IPS-20b (cell line): ENCODE results near the gene MNX1.

ENCODE experiments used
- H3K27ac ChIP-seq: one replicate; pipeline ENCODE4 v1.5.1; 2013; ENCODE audit warnings: low read length
- H3K27me3 ChIP-seq: 2 replicates; pipeline ENCODE4 v1.6.1; 2013; ENCODE audit warnings: mild to moderate bottlenecking, low read length, inconsistent platforms; ENCODE audit not compliant: insufficient read depth
- H3K36me3 ChIP-seq: 2 replicates; pipeline ENCODE4 v1.6.1; 2013; ENCODE audit warnings: low read depth, mild to moderate bottlenecking, inconsistent platforms, low read length, moderate library complexity; ENCODE audit not compliant: insufficient read depth
- H3K4me1 ChIP-seq: 2 replicates; pipeline ENCODE4 v1.6.1; 2013; ENCODE audit warnings: mild to moderate bottlenecking, control low read depth, inconsistent platforms, low read length, moderate library complexity; ENCODE audit not compliant: insufficient read depth
- H3K4me3 ChIP-seq: 2 replicates; pipeline ENCODE4 v1.5.1; 2013; ENCODE audit warnings: mild to moderate bottlenecking, low read length, inconsistent platforms
- H3K9ac ChIP-seq: 2 replicates; pipeline ENCODE4 v1.6.1; 2013; ENCODE audit warnings: low read depth, mild to moderate bottlenecking, inconsistent platforms, low read length, moderate library complexity
- H3K9me3 ChIP-seq: 2 replicates; pipeline ENCODE4 v1.6.1; 2013; ENCODE audit warnings: mild to moderate bottlenecking, low read depth, low read length, inconsistent platforms; ENCODE audit not compliant: insufficient read depth

MNX1 gene

DNA sequence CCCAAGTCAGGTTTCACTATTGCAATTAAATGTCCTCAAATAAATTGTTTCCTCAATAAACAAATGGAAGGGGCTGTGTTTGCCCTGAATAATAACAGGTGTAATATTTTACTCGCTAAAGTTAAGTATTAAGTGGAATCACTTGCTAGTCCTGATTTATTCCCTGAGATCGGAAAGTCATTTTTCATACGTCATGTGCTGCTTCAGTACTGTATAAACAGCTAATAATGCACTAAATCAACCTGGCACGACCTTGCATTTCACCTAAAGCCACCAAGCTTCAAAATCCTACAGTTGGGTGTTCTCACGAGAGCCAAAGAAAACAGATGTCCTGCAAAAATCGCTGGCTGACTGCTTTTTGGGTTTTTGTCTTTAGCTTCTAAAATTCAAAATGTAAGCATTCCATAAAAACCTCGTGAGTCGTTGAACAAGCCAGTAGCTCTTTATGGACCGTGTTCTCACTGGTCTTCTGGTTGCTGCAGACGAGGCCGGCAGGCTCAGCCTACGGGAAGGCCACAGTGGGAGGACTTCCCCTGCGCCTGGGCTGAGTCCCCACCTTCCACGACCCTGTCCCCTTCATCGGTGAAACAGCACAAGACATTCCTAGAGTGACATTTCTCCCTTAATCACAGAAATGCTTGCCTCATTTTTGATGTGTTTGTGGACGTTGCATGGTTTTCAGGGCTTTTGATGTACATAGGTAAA lies 17.9 kb upstream of the MNX1 start:
- no peak overlapping the region for H3K4me3 ChIP-seq
- H3K36me3 ChIP-seq = no peaks in the 10 kb centered on the region
- no peak overlapping the region for H3K9ac ChIP-seq
- H3K9me3 ChIP-seq = no peaks in the 10 kb centered on the region
- peaks cover 80% of the 10 kb centered on the region for H3K27me3 ChIP-seq
- no peaks in the 10 kb centered on the region for H3K4me1 ChIP-seq
- H3K27ac ChIP-seq = no peak overlapping the region

DNA sequence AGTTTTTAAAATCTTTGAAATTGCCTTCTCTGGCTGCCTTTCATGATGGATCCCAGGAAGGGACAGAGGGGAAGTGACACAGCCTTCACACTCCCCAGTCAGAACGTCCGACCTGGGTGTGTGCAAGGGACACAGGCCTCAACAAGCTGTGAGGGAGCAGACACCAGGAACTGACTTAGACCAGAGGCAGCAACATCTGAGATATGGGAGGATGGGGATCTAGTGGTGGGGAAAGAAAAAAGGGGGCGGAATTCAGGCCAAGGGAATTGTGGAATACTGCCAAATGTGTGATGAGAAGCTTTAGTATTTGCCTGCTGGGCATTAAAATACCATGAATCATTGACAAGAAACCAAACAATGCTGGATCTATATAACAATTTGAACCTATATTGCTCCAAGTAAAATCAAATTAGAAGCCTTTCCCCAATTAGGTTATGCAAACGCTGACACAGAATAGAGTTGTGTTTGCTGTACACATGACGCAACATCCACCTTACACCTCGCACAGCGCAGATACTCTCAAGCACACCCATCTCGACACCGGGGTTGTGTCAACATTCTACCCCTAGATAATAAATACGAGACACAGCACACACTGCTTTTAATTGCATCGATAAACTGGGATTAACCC lies 17.2 kb upstream of the MNX1 start:
- H3K4me3 ChIP-seq = no peak overlapping the region
- H3K27ac ChIP-seq = no peak overlapping the region
- peaks cover 81% of the 10 kb centered on the region for H3K27me3 ChIP-seq
- H3K4me1 ChIP-seq = no peaks in the 10 kb centered on the region
- no peaks in the 10 kb centered on the region for H3K36me3 ChIP-seq
- no peak overlapping the region for H3K9ac ChIP-seq
- H3K9me3 ChIP-seq = no peaks in the 10 kb centered on the region

DNA sequence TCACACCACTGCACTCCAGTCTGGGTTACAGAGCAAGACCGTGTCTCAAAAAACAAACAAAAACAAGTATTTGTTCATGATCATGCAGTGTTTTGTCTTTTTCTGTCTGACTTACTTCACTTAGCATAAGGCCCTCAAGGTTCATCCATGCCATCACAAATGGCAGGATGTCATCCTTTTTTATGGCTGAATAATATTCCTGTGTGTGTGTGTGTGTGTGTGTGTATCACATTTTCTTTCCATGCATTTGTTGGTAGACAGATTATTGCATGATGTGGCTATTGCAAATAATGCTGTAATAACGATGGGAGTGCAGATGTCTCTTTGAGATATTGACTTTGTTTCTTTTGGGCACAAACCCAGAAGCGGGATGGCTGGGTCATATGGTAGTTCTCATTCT lies 14.3 kb upstream of the MNX1 start:
- H3K27ac ChIP-seq = no peak overlapping the region
- H3K4me1 ChIP-seq = no peaks in the 10 kb centered on the region
- H3K27me3 ChIP-seq = peaks cover 100% of the 10 kb centered on the region
- no peak overlapping the region for H3K9ac ChIP-seq
- H3K9me3 ChIP-seq = peaks cover 3% of the 10 kb centered on the region; the same call in 1 of the 2 replicates
- no peak overlapping the region for H3K4me3 ChIP-seq
- H3K36me3 ChIP-seq = no peaks in the 10 kb centered on the region

DNA sequence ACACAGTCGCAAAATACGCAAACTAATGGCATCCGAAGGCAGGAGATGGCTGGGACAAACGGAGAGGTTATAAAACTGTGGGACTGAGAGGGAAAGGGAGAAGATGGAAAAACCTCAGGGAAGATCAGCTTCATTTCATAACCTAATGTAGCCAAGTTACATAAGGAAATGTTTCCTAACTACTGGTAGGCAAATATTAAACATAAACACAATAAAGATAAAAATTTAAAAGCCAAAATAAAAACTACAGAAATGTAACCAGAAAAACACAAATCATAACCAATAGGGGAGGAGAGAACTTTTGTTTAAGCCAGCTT lies 13.1 kb upstream of the MNX1 start:
- peaks cover 100% of the 10 kb centered on the region for H3K27me3 ChIP-seq
- no peak overlapping the region for H3K27ac ChIP-seq
- H3K9ac ChIP-seq = no peak overlapping the region
- peaks cover 6% of the 10 kb centered on the region; the same call in 1 of the 2 replicates for H3K9me3 ChIP-seq
- peaks cover 1% of the 10 kb centered on the region; the same call in 1 of the 2 replicates for H3K4me1 ChIP-seq
- H3K36me3 ChIP-seq = no peaks in the 10 kb centered on the region
- H3K4me3 ChIP-seq = no peak overlapping the region

DNA sequence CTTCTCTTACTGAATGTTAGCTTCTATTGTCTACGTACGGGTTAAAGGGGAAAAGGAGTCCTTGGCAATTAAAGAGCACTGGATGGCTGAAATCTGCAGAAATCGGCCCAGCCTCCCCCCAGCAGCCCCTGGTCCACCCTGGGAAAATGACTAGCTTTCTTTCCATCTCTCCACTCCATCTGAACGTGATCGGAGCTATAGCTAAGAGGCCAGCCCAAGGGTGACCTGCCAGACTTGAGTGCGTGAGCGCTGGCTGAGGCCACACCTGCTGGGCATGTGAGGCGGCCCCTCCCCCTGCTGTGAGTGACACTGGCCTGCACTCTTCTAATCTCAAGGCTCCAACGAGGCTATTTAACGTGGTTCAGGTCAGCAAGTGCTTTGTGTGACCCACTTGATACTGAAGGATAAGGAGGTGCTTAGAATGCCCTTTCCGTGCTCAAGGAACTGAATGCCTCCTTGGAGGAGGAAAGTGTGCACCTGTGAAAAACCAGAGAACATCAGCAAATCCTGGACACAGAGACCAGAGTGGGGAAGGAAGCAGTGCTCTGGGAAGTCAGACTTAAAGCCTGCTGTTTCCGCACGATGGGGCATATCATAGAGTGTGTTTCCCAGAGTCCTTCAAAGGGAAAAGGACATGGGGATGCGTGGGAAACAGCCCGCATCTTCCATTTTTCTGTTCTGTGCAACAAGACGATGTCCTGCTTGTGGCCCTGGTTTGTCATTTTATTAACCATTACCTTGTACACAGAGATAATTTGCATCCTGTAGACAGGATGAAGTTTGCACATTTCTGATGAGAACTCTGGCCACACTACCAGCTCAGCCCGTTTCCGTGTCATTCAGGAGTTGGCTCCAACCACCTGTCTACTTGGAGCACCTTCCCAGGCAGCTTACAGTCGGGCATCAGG lies 12.5 kb upstream of the MNX1 start:
- no peaks in the 10 kb centered on the region for H3K36me3 ChIP-seq
- H3K4me3 ChIP-seq = no peak overlapping the region
- H3K9ac ChIP-seq = no peak overlapping the region

DNA sequence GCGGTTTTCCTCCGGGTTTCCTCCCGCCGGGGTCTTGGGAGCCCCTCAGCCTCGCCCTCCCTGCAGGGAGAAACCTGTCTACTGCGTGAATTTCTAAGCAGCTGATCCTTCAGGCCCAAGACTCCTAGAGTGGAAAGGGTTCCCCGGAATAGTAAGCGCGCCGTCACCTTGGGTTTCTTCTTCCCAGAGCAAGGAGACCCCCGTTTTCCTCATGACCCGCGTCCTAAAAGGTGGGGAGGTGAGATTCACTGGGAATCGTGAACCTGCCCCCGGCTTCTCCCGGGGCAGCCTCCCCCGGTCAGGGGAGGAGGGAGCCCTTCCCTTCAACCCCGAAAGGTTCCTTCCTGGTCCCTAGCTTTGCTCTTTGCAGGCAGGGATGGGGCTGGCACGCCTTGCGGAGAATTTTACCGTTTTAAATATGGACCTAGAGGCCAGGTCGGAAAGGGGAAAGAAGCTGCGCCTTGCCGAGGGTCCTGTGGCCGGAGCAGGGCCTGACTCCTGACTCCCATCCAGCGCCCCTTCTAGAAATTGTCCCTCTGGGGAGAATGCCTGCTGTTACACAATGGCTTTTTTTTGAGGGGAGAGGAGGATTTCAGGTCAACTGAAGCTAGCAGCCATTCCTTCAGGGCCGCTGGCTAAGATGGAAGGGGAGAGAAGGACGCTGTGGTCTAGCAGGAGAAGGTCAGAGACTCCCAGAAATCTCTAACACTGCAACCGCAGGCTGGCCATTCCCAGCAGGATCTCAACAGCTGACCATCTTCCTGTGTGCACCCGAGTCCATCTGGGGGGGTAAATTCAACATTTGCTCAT lies 11.6 kb upstream of the MNX1 start:
- Histone ChIP-seq H3K9me3 (peaks cover 11% of the 10 kb centered on the region; the same call in 1 of the 2 replicates), H3K9ac (no peak overlapping the region), H3K4me1 (peaks cover 6% of the 10 kb centered on the region; the same call in 1 of the 2 replicates), H3K36me3 (no peaks in the 10 kb centered on the region), H3K27ac (no peak overlapping the region), H3K4me3 (no peak overlapping the region), H3K27me3 (peaks cover 100% of the 10 kb centered on the region)

More for the DNA sequence above, 12.5 kb upstream of the MNX1 start:
- Histone ChIP-seq H3K27ac (no peak overlapping the region), H3K27me3 (peaks cover 100% of the 10 kb centered on the region), H3K9me3 (peaks cover 11% of the 10 kb centered on the region; the same call in 1 of the 2 replicates), H3K4me1 (peaks cover 3% of the 10 kb centered on the region; the same call in 1 of the 2 replicates)

DNA sequence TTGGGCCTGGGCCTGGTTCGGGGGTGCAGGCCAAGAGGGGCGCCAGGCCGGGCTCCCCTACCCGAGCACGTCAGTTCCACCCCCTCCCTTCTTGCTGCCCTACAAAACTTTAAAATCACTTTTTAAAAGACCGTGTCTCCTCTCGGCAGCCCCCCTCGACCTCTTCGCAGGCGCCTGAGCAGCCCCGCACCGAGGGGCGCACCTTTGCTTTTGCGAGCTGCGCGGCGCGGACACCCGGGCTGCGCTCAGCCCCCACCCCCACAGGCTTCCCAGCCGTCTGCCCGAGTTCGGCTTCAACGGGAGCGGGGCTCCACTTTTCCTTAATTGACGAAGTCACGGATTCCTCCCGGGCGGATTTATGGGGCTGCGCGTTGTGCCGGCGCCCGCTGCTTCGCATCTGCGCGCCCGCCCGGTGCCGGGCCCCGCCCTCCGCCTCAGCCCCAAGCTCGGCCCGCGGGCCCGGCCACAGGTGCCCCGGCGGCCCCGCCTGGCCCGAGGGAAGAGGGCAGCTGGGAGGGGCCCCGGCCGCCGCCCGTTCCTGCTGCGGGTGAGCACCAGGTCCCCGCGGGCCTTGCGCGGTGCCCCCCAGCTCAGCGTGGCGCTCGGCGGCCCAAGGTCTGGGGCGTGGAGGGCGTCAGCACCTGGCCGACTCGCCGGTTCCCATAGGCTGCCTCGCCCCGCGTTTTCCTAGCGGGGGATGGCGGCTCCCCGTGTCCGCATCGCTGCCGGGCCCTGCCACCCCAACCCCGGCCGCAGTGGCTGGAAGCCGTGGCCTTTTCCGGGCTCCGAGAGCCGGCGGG lies 10.8 kb upstream of the MNX1 start:
- H3K27ac ChIP-seq = no peak overlapping the region
- H3K4me1 ChIP-seq = peaks cover 6% of the 10 kb centered on the region; the same call in 1 of the 2 replicates
- H3K36me3 ChIP-seq = no peaks in the 10 kb centered on the region
- no peak overlapping the region for H3K4me3 ChIP-seq
- H3K27me3 ChIP-seq = peaks cover 100% of the 10 kb centered on the region
- peaks cover 11% of the 10 kb centered on the region; the same call in 1 of the 2 replicates for H3K9me3 ChIP-seq
- no peak overlapping the region for H3K9ac ChIP-seq

DNA sequence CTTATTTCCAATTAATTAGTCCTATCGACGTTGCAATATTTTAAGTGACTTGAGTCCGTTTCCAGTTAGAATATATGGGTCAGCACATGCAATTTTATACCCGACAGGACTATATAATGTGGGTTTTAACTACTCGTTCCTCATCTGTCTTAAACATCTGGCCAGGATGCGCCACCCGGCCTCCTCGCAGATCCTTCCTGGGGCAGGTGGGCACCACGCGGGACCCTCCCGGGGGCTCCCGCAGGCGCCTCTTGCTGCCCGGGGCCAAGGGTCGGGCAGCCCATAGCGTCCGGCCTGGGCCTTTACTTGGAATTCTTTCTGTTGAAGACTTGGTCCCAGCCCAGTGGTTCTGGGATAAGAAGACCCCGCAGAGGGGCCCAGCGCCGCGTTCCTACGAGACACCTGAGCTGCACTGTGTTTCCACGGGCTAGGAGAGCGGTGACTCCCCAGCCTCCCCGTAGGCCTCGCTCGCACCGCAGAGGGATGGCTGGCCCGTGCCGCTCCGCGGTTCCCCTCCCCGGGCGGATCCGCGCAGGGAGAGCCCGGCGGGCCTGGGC lies 10.1 kb upstream of the MNX1 start:
- H3K9ac ChIP-seq = no peak overlapping the region
- peaks cover 6% of the 10 kb centered on the region; the same call in 1 of the 2 replicates for H3K4me1 ChIP-seq
- H3K27ac ChIP-seq = no peak overlapping the region
- peaks cover 100% of the 10 kb centered on the region for H3K27me3 ChIP-seq
- no peaks in the 10 kb centered on the region for H3K36me3 ChIP-seq
- peaks cover 11% of the 10 kb centered on the region; the same call in 1 of the 2 replicates for H3K9me3 ChIP-seq
- no peak overlapping the region for H3K4me3 ChIP-seq

DNA sequence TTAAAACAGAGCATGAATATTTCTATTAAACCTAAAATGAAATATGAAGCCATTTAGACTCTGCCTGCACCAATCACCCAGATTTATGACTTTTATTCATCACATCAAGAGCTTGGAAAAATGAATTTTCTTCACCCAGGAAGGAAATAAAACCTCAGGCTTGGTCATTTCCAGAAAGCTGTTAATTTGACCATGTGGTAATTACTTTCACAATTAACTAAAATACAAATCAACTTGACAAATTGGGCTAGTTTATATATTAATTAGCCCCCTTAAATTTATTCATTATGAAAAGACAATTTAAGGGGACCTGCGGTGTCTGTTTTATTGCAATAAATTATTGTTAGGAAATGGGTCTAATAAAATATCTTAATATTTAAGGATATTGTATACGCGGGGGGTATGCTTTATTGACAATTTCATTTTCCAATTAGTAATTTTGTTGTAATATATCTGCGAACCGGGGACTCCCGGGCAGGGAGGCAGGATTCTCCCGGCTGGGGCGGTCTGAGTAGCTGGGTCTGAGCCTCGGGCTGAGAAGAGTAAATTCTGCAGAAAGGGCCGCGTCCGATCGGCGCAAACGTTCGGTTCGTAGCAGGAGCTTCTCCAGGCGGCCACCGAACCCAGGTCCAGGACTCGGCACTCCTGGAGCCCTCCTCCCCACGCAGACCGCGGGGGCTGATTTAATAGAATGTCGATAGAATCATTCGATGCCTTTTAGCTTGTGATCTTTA lies 9.4 kb upstream of the MNX1 start:
- Histone ChIP-seq H3K27ac (no peak overlapping the region), H3K4me1 (peaks cover 6% of the 10 kb centered on the region; the same call in 1 of the 2 replicates), H3K9me3 (peaks cover 11% of the 10 kb centered on the region; the same call in 1 of the 2 replicates), H3K27me3 (peaks cover 100% of the 10 kb centered on the region), H3K4me3 (no peak overlapping the region), H3K9ac (no peak overlapping the region), H3K36me3 (no peaks in the 10 kb centered on the region)
